ENCODE data around the gene CYP26C1. TPM values are rescaled to one million over a fixed set of nuclear protein-coding genes. Genes with fewer than 3 reads are reported as not detected.

Gene CYP26C1
- total RNA-seq (under 1 TPM; 0.18 to 0.20 TPM), total RNA-seq (0.23 to 0.58 reads per million in 2 donors)

- DNase-seq: no peak
- no peak within 1 kb of the TSS for H3K27ac Mint-ChIP-seq
- peaks cover 11% of the 10 kb centered on the region for H3K36me3 Mint-ChIP-seq (ENCODE audit: low read depth)
- no peak for ATAC-seq
- peak within 1 kb of the TSS; percentile 84 for H3K4me3 Mint-ChIP-seq
- H3K27me3 Mint-ChIP-seq: peaks cover 37% of the 10 kb centered on the region
- peaks cover 16% of the 10 kb centered on the region for H3K4me1 Mint-ChIP-seq
- no peaks in the 10 kb centered on the region for H3K9me3 ChIP-seq (ENCODE audit: control insufficient read depth, low read length, poor library complexity, severe bottlenecking)
Observed at GRCh38 chr10:93059975-93060886, at the start of gene CYP26C1. Gene CYP26C1 (plus strand): TSS chr10:93060798. CDS start chr10:93061264, 466 bp downstream.

GRCh38 chr10:93015722-93016121 is 44.9 kb upstream of the CYP26C1 start:
- H3K4me1 Mint-ChIP-seq: no peaks in the 10 kb centered on the region
- no peak overlapping the region for H3K27ac Mint-ChIP-seq
- DNase-seq (no peak), ATAC-seq (no peak)
- no peak overlapping the region for H3K4me3 Mint-ChIP-seq
- H3K27me3 Mint-ChIP-seq: no peaks in the 10 kb centered on the region
- H3K36me3 Mint-ChIP-seq (ENCODE audit: low read depth): no peaks in the 10 kb centered on the region
- H3K9me3 ChIP-seq (ENCODE audit: control insufficient read depth, low read length, poor library complexity, severe bottlenecking): no peaks in the 10 kb centered on the region

- no peaks in the 10 kb centered on the region for H3K4me1 Mint-ChIP-seq
- peaks cover 12% of the 10 kb centered on the region for H3K36me3 Mint-ChIP-seq (ENCODE audit: low read depth)
- no peak overlapping the region for H3K27ac Mint-ChIP-seq
- H3K4me3 Mint-ChIP-seq: no peak overlapping the region
- ATAC-seq: no peak
- DNase-seq: no peak
- H3K27me3 Mint-ChIP-seq: no peaks in the 10 kb centered on the region
- H3K9me3 ChIP-seq (ENCODE audit: control insufficient read depth, low read length, poor library complexity, severe bottlenecking): no peaks in the 10 kb centered on the region
Observed at GRCh38 chr10:93023013-93023650, 37.5 kb upstream of the CYP26C1 start.

GRCh38 chr10:93026072-93026471 is 34.5 kb upstream of the CYP26C1 start:
- Mint-ChIP-seq H3K27ac (no peak overlapping the region), H3K4me3 (no peak overlapping the region), H3K27me3 (no peaks in the 10 kb centered on the region), H3K36me3 (ENCODE audit: low read depth) (peaks cover 10% of the 10 kb centered on the region), H3K4me1 (no peaks in the 10 kb centered on the region)
- DNase-seq (no peak), ATAC-seq (no peak)
- H3K9me3 ChIP-seq (ENCODE audit: control insufficient read depth, low read length, poor library complexity, severe bottlenecking): no peaks in the 10 kb centered on the region

- DNase-seq: no peak
Observed at GRCh38 chr10:93027508-93027907, 33.1 kb upstream of the CYP26C1 start.

GRCh38 chr10:93028883-93029282 is 31.7 kb upstream of the CYP26C1 start:
- Mint-ChIP-seq H3K4me1 (peaks cover 5% of the 10 kb centered on the region), H3K36me3 (ENCODE audit: low read depth) (peaks cover 9% of the 10 kb centered on the region), H3K27me3 (no peaks in the 10 kb centered on the region), H3K27ac (no peak overlapping the region), H3K4me3 (no peak overlapping the region)
- ATAC-seq (no peak), DNase-seq (no peak)
- no peaks in the 10 kb centered on the region for H3K9me3 ChIP-seq (ENCODE audit: control insufficient read depth, low read length, poor library complexity, severe bottlenecking)

More at GRCh38 chr10:93027508-93027907, 33.1 kb upstream of the CYP26C1 start:
- H3K27me3 Mint-ChIP-seq: no peaks in the 10 kb centered on the region
- H3K36me3 Mint-ChIP-seq (ENCODE audit: low read depth): peaks cover 9% of the 10 kb centered on the region
- no peak overlapping the region for H3K4me3 Mint-ChIP-seq
- no peak overlapping the region for H3K27ac Mint-ChIP-seq
- H3K4me1 Mint-ChIP-seq: no peaks in the 10 kb centered on the region
- no peaks in the 10 kb centered on the region for H3K9me3 ChIP-seq (ENCODE audit: control insufficient read depth, low read length, poor library complexity, severe bottlenecking)
- no peak for ATAC-seq

- Mint-ChIP-seq H3K4me1 (peaks cover 5% of the 10 kb centered on the region), H3K4me3 (no peak overlapping the region), H3K27me3 (no peaks in the 10 kb centered on the region), H3K27ac (no peak overlapping the region), H3K36me3 (ENCODE audit: low read depth) (peaks cover 9% of the 10 kb centered on the region)
- no peaks in the 10 kb centered on the region for H3K9me3 ChIP-seq (ENCODE audit: control insufficient read depth, low read length, poor library complexity, severe bottlenecking)
- ATAC-seq: no peak
- no peak for DNase-seq
Observed at GRCh38 chr10:93030409-93030808, 30.2 kb upstream of the CYP26C1 start.

- Mint-ChIP-seq H3K4me1 (peaks cover 5% of the 10 kb centered on the region), H3K27ac (peak overlapping the region; percentile 59), H3K36me3 (ENCODE audit: low read depth) (no peaks in the 10 kb centered on the region), H3K4me3 (no peak overlapping the region), H3K27me3 (no peaks in the 10 kb centered on the region)
- ATAC-seq: no peak
- DNase-seq: no peak
- H3K9me3 ChIP-seq (ENCODE audit: control insufficient read depth, low read length, poor library complexity, severe bottlenecking): no peaks in the 10 kb centered on the region
Observed at GRCh38 chr10:93032105-93032808, 28.3 kb upstream of the CYP26C1 start.

GRCh38 chr10:93032809-93033137 is 27.8 kb upstream of the CYP26C1 start:
- Mint-ChIP-seq H3K4me1 (peaks cover 5% of the 10 kb centered on the region), H3K27ac (no peak overlapping the region), H3K36me3 (ENCODE audit: low read depth) (no peaks in the 10 kb centered on the region), H3K4me3 (no peak overlapping the region), H3K27me3 (no peaks in the 10 kb centered on the region)
- H3K9me3 ChIP-seq (ENCODE audit: control insufficient read depth, low read length, poor library complexity, severe bottlenecking): no peaks in the 10 kb centered on the region
- no peak for ATAC-seq
- no peak for DNase-seq

- Mint-ChIP-seq H3K4me3 (no peak overlapping the region), H3K36me3 (ENCODE audit: low read depth) (no peaks in the 10 kb centered on the region), H3K27me3 (no peaks in the 10 kb centered on the region), H3K4me1 (peaks cover 5% of the 10 kb centered on the region), H3K27ac (no peak overlapping the region)
- ATAC-seq (no peak), DNase-seq (no peak)
- no peaks in the 10 kb centered on the region for H3K9me3 ChIP-seq (ENCODE audit: control insufficient read depth, low read length, poor library complexity, severe bottlenecking)
Observed at GRCh38 chr10:93034426-93034825, 26.2 kb upstream of the CYP26C1 start.

GRCh38 chr10:93039110-93039509 is 21.5 kb upstream of the CYP26C1 start:
- Mint-ChIP-seq H3K27me3 (no peaks in the 10 kb centered on the region), H3K4me1 (peaks cover 8% of the 10 kb centered on the region), H3K4me3 (no peak overlapping the region), H3K36me3 (ENCODE audit: low read depth) (peaks cover 17% of the 10 kb centered on the region), H3K27ac (no peak overlapping the region)
- no peak for DNase-seq
- no peak for ATAC-seq
- no peaks in the 10 kb centered on the region for H3K9me3 ChIP-seq (ENCODE audit: control insufficient read depth, low read length, poor library complexity, severe bottlenecking)

- Mint-ChIP-seq H3K4me3 (peak overlapping the region; percentile 10), H3K27me3 (no peaks in the 10 kb centered on the region), H3K27ac (no peak overlapping the region), H3K4me1 (peaks cover 8% of the 10 kb centered on the region), H3K36me3 (ENCODE audit: low read depth) (peaks cover 17% of the 10 kb centered on the region)
- ATAC-seq (no peak), DNase-seq (no peak)
- no peaks in the 10 kb centered on the region for H3K9me3 ChIP-seq (ENCODE audit: control insufficient read depth, low read length, poor library complexity, severe bottlenecking)
Observed at GRCh38 chr10:93039721-93040120, 20.9 kb upstream of the CYP26C1 start.

- Mint-ChIP-seq H3K4me3 (no peak overlapping the region), H3K27ac (no peak overlapping the region), H3K27me3 (peaks cover under 1% of the 10 kb centered on the region), H3K36me3 (ENCODE audit: low read depth) (peaks cover 4% of the 10 kb centered on the region), H3K4me1 (no peaks in the 10 kb centered on the region)
- DNase-seq (no peak), ATAC-seq (no peak)
- H3K9me3 ChIP-seq (ENCODE audit: control insufficient read depth, low read length, poor library complexity, severe bottlenecking): no peaks in the 10 kb centered on the region
Observed at GRCh38 chr10:93054486-93054885, 6.1 kb upstream of the CYP26C1 start.

All from T-helper 17 cell (primary cell).